ENCODE results near the gene SRD5A2. TPM values are rescaled to one million over a fixed set of nuclear protein-coding genes. Genes with fewer than 3 reads are reported as not detected.

Gene SRD5A2
- total RNA-seq, 1 experiment from 2014 or later, result not detected

DNA sequence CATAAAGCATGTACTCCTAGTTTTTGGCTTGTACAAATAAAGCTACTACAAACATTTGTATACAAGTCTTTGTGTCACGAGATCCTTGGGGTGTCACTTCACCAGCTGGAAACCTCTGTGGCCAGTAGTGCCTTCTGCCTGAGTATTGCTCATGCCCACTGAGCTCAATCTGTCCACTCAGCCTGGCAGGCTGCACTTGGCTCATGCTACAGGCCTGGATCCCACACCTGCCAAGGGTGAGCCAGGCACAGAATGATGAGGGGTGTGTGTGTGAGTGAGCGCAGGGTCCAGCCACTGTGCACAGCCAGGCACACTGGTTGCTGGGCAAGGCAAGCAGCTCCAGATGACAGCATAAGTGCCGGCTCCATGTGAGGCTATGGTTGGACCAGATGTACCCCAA is 13.1 kb downstream of the SRD5A2 start:
- no peaks in the 10 kb centered on the region; the same call in 1 of the 2 replicates for H3K9me2 ChIP-seq (ENCODE audit: insufficient read depth)
- no peaks in the 10 kb centered on the region for H3K36me3 ChIP-seq (ENCODE audit: low read depth)
- peaks cover 13% of the 10 kb centered on the region for H3K4me1 ChIP-seq (replicated peaks; ENCODE audit: insufficient read depth)
- H3K4me2 ChIP-seq, result no peak overlapping the region
- CTCF ChIA-PET, result no interaction called here
- no peaks in the 10 kb centered on the region for H3K79me2 ChIP-seq (ENCODE audit: low read depth)
- POLR2A ChIA-PET (ENCODE audit: unreplicated experiment), result no interaction called here
- no peak overlapping the region for H3K4me3 ChIP-seq
- H2AFZ ChIP-seq, result no peak overlapping the region
- intact Hi-C loops (cut with micrococcal nuclease; ENCODE audit: unreplicated experiment), result no loop called here
- no peak overlapping the region for H3K27ac ChIP-seq
- H3K27me3 ChIP-seq (ENCODE audit: insufficient read depth, low read depth), result no peaks in the 10 kb centered on the region
- H3K9me3 ChIP-seq (ENCODE audit: insufficient read depth, low read depth), result no peaks in the 10 kb centered on the region
- H4K20me1 ChIP-seq (ENCODE audit: insufficient read depth), result no peaks in the 10 kb centered on the region
- H3F3A ChIP-seq (ENCODE audit: insufficient read depth, low read depth), result peaks cover 6% of the 10 kb centered on the region; the same call in 1 of the 2 replicates
- DNase-seq, result no peak
- TF ChIP-seq, protein P1, sequence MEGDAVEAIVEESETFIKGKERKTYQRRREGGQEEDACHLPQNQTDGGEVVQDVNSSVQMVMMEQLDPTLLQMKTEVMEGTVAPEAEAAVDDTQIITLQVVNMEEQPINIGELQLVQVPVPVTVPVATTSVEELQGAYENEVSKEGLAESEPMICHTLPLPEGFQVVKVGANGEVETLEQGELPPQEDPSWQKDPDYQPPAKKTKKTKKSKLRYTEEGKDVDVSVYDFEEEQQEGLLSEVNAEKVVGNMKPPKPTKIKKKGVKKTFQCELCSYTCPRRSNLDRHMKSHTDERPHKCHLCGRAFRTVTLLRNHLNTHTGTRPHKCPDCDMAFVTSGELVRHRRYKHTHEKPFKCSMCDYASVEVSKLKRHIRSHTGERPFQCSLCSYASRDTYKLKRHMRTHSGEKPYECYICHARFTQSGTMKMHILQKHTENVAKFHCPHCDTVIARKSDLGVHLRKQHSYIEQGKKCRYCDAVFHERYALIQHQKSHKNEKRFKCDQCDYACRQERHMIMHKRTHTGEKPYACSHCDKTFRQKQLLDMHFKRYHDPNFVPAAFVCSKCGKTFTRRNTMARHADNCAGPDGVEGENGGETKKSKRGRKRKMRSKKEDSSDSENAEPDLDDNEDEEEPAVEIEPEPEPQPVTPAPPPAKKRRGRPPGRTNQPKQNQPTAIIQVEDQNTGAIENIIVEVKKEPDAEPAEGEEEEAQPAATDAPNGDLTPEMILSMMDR (conservative IDR thresholded peaks at IDR 0.05), result no peak
- TF ChIP-seq EZH2 (IDR thresholded peaks at IDR 0.05; ENCODE audit: low read depth), result no peak
- BruUV-seq (replicated peaks), result no TSS peak

DNA sequence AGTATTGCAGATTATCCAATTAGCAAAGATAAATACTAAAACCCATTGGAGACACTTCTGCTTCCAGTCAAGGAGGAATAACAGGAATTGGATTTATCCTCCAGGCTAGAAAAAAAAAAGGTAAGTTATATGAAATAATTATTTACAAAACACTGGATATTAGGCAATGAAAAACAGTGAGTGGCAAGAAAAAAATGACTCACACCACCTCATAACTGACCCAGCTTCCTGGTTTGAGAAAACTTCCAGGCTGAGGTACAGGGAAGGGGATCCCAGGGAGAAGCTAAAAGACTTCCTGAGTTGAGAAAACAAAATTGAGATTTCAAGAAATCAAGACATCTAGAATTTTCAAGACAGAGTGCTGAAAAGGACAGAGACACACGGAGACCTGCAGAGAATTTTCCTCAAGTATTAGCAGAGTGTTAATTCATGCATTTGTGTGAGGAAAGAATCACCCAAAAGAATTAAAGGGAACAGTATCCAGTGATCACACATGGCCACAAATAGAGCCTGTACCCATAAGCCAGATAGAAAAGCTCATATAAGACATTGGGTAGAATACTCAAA is 17.4 kb downstream of the SRD5A2 start:
- H3K9me2 ChIP-seq (ENCODE audit: insufficient read depth), result no peaks in the 10 kb centered on the region; the same call in 1 of the 2 replicates
- ChIA-PET CTCF (no interaction called here), POLR2A (ENCODE audit: unreplicated experiment) (no interaction called here)
- no peak overlapping the region for H2AFZ ChIP-seq
- peaks cover 31% of the 10 kb centered on the region for H3K4me1 ChIP-seq (replicated peaks; ENCODE audit: insufficient read depth)
- DNase-seq, result peak in 1 of 2 experiments; percentile 79
- peaks cover 22% of the 10 kb centered on the region for H3F3A ChIP-seq (ENCODE audit: insufficient read depth, low read depth)
- no peaks in the 10 kb centered on the region for H3K36me3 ChIP-seq (ENCODE audit: low read depth)
- intact Hi-C loops (cut with micrococcal nuclease; ENCODE audit: unreplicated experiment), result no loop called here
- no peaks in the 10 kb centered on the region for H4K20me1 ChIP-seq (ENCODE audit: insufficient read depth)
- no peak overlapping the region for H3K4me3 ChIP-seq
- peak overlapping the region; percentile 52 for H3K4me2 ChIP-seq
- H3K79me2 ChIP-seq (ENCODE audit: low read depth), result no peaks in the 10 kb centered on the region
- H3K9me3 ChIP-seq (ENCODE audit: insufficient read depth, low read depth), result no peaks in the 10 kb centered on the region
- no peak for TF ChIP-seq EZH2 (IDR thresholded peaks at IDR 0.05; ENCODE audit: low read depth)
- TF ChIP-seq, protein P1 (conservative IDR thresholded peaks at IDR 0.05), result no peak
- BruUV-seq (replicated peaks), result no TSS peak
- H3K27me3 ChIP-seq (ENCODE audit: insufficient read depth, low read depth), result no peaks in the 10 kb centered on the region
- H3K27ac ChIP-seq, result peak overlapping the region; percentile 60

DNA sequence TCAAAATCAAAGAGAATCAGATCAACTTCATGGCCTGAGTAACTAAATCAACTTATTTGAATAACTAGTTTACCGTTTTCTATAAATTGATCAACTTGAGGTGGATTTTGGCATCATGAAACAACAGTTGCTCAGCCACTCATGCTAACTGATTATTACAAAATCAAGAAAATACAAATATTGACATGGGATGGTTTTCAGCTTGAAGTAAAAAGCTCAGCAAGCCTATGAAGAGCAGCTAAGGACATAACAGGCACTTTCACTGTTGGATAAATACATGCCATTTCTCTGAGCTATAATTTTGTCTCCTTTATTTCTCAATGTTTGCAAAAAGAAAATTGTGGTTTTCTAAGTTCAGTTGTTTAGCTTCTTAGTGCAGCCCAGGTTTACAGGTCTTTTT is 18.9 kb downstream of the SRD5A2 start:
- peaks cover 45% of the 10 kb centered on the region for H3K4me1 ChIP-seq (replicated peaks; ENCODE audit: insufficient read depth)
- H2AFZ ChIP-seq, result no peak overlapping the region
- no peaks in the 10 kb centered on the region for H3K79me2 ChIP-seq (ENCODE audit: low read depth)
- no peak overlapping the region for H3K4me2 ChIP-seq
- H3K36me3 ChIP-seq (ENCODE audit: low read depth), result no peaks in the 10 kb centered on the region
- H3K9me3 ChIP-seq (ENCODE audit: insufficient read depth, low read depth), result peaks cover 6% of the 10 kb centered on the region; the same call in 1 of the 2 replicates
- H3K4me3 ChIP-seq, result no peak overlapping the region
- H3K9me2 ChIP-seq (ENCODE audit: insufficient read depth), result no peaks in the 10 kb centered on the region; the same call in 1 of the 2 replicates
- POLR2A ChIA-PET (ENCODE audit: unreplicated experiment), result no interaction called here
- no peaks in the 10 kb centered on the region for H4K20me1 ChIP-seq (ENCODE audit: insufficient read depth)
- peaks cover 37% of the 10 kb centered on the region for H3F3A ChIP-seq (ENCODE audit: insufficient read depth, low read depth)
- BruUV-seq (replicated peaks), result no TSS peak
- H3K27ac ChIP-seq, result no peak overlapping the region
- H3K27me3 ChIP-seq (ENCODE audit: insufficient read depth, low read depth), result no peaks in the 10 kb centered on the region
- CTCF ChIA-PET, result no interaction called here
- intact Hi-C loops (cut with micrococcal nuclease; ENCODE audit: unreplicated experiment), result loop anchor here (1.0 kb wide), 1 partner anchor 26 kb away; no protein-coding TSS in a partner anchor
- DNase-seq, result no peak
- TF ChIP-seq, protein P1 (conservative IDR thresholded peaks at IDR 0.05), result no peak
- no peak for TF ChIP-seq EZH2 (IDR thresholded peaks at IDR 0.05; ENCODE audit: low read depth)
